ENCODE results near the gene MST1R.

The MST1R gene

DNA sequence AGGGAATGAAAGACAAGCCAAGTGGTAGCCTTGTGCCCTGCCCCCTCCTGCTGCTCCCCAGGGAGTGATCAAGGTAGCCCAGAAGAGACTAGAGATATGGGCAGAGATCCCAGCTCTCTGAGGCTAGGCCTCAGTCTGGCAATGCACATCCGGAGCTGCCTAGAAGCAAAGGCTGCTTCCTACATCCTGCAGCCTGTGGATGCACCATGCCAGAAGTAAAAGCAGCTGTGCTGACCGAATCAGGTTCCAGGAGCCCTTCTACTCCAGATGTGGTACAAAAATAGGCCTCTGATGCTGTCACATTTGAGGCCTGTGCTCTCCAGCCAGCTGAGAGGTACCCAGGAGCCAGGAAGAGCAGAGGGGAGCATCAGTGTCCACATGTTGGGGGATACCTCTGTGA is 63.3 kb downstream of the MST1R start:
- intact Hi-C loops (cut with DNase I; ENCODE audit: low total_unique reads): loop anchor here (10.0 kb wide), 1 partner anchor 64 kb away; the partner anchor contains the start of gene MST1R
- Histone ChIP-seq H3K4me1 (peaks cover 0 to 7% (median 1%) of the 10 kb centered on the region in 4 donors), H3K27me3 (no peaks in the 10 kb centered on the region), H3K36me3 (no peaks in the 10 kb centered on the region), H3K27ac (no peak overlapping the region), H3K9me3 (no peaks in the 10 kb centered on the region), H3K4me3 (no peak overlapping the region)
- no peak for DNase-seq
- TF ChIP-seq, protein P1, sequence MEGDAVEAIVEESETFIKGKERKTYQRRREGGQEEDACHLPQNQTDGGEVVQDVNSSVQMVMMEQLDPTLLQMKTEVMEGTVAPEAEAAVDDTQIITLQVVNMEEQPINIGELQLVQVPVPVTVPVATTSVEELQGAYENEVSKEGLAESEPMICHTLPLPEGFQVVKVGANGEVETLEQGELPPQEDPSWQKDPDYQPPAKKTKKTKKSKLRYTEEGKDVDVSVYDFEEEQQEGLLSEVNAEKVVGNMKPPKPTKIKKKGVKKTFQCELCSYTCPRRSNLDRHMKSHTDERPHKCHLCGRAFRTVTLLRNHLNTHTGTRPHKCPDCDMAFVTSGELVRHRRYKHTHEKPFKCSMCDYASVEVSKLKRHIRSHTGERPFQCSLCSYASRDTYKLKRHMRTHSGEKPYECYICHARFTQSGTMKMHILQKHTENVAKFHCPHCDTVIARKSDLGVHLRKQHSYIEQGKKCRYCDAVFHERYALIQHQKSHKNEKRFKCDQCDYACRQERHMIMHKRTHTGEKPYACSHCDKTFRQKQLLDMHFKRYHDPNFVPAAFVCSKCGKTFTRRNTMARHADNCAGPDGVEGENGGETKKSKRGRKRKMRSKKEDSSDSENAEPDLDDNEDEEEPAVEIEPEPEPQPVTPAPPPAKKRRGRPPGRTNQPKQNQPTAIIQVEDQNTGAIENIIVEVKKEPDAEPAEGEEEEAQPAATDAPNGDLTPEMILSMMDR (IDR thresholded peaks at IDR 0.05): no peak

DNA sequence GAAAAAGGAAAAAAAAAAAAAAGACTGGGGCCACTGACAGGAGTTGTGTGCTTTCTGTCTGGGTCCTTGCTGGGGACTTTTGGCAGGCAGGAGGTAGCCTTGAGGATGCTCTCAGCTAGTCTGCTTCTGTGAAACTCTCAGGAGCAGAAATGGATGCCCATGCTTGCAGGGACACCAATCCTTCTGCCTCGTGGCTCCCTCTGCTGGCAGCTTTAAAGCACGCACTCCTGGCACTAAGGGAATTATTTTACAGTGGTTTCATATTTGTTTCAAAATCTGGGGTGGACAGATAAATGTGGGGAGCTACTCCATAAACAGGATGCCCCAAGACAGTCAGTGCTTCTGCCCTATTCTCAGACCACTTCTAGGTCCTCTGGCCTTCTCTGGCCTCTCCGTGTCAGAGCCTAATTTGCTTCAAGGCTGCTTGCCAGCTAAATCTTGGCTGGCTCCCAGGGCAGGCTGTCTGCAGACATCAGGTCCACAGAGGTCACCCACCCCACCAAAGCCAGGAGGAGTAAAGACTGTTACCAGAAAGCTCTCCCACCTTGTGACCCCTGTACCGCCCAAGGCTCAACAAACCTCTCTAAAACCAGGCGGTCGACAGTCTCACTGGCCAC is 64.4 kb downstream of the MST1R start:
- DNase-seq: peak; percentile 85 to 86
- TF ChIP-seq, protein P1 (IDR thresholded peaks at IDR 0.05): peak; percentile 88 to 95
- no peak overlapping the region for H3K27ac ChIP-seq
- no peaks in the 10 kb centered on the region for H3K9me3 ChIP-seq
- H3K4me3 ChIP-seq: no peak overlapping the region
- peaks cover 0 to 7% (median 1%) of the 10 kb centered on the region in 4 donors for H3K4me1 ChIP-seq
- H3K27me3 ChIP-seq: no peaks in the 10 kb centered on the region
- H3K36me3 ChIP-seq: no peaks in the 10 kb centered on the region
- intact Hi-C loops (cut with DNase I; ENCODE audit: low total_unique reads): loop anchor here (1.0 kb wide), 1 partner anchor 37 kb away; no protein-coding TSS in a partner anchor
